RPMI8226 (cell line): ENCODE data around the gene CNTN5.

Experiments
- DNase-seq: peaks from one replicate; pipeline ENCODE4 v3.0.0-alpha.2; 2015

The CNTN5 gene

DNA sequence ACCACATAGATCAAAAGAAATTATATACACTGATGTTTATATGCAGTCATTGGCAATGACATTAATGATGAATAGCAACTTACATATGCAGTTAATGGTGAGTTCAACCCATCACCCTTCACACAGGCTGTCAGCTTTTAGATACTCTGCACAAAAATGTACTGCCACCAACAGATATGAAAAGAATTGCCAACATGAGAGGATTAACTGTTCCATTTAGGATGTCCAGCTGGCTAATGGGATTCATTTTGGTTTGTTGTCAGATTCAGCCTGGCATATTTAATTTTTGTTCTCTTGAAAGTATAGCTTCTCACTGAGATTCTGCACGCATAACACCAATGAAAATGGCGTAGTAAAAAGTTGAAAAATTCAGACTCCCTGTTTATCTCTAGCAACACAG is 1112.4 kb downstream of the CNTN5 start:
- no peak for DNase-seq

- DNase-seq = no peak
Measured at GRCh38 chr11:100141201-100141600, 1120.5 kb downstream of the CNTN5 start.

GRCh38 chr11:100151944-100152343 is 1131.2 kb downstream of the CNTN5 start:
- DNase-seq = no peak

DNA sequence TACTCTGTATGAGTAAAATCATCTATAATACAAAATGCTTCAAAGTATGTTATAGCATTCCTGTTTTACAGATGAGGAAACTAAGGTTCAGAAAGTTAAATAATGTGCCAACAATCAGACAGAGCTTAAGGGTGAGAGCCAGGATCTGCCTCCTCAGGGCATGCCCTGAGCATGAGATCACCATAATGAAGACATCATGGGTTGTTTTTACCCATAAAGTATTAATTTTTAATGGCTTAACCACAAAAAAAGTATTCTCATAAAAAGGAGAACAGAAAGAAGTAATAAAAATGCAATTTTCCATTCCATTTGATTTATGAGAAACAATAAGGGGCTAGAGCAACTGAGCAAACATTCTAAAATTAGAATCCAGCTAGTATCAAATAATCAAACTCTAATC is 1132.0 kb downstream of the CNTN5 start:
- DNase-seq = no peak

DNA sequence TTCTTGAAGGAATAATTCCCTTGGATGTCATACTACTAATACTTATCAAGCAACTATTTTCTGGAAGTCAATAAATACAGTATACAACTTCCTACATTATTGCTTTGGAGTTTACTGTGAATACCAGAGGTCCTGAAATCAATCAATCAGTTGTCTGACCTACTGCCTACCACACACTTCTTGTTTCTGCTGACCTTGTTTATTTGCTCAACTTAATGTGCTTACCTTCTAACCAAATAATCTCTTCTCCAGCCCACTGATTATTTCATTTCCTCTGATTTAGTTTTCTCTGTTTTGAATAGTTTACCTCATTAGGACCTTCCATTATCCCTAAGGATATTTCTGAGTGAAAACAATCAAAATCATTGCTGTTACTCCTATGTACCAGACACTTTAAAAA is 1142.7 kb downstream of the CNTN5 start:
- DNase-seq = no peak

DNA sequence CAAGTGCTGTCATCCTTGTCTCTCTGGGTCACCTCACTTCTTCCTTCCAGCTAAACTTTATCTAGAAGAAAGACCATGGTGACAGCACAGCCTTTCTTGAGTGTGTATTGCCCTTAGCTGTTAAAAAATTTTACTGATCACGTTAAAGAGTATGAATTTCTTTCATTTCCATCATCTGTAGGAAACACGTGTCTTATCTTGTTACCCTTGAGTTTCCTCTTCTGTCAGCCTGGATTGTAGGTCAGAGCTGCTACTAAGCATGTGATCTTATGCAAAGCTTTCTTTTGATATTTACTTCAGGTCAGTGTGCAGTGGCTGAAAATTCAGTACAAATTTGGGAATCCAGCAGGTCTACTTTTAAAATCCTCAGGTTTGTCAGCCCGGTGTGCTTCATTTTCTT is 1154.1 kb downstream of the CNTN5 start:
- no peak for DNase-seq

DNA sequence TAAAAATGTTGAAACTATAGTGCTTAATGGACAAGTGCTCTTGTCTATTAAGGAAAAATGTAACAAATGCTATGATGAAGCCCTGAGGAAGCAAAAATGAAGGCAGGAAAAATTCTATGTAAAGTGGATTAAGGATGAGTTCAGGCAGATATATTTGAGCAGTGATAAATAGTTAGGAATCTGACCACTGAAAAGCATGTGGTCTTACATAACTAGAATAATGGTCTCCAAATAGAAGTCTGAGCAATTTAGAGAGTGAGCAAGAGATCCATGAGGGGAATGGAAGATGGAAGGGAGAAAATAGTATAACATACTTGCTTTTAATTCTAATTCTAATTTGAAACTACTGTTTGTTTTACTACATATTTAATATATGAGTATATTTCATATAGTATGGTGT is 1155.7 kb downstream of the CNTN5 start:
- no peak for DNase-seq

DNA sequence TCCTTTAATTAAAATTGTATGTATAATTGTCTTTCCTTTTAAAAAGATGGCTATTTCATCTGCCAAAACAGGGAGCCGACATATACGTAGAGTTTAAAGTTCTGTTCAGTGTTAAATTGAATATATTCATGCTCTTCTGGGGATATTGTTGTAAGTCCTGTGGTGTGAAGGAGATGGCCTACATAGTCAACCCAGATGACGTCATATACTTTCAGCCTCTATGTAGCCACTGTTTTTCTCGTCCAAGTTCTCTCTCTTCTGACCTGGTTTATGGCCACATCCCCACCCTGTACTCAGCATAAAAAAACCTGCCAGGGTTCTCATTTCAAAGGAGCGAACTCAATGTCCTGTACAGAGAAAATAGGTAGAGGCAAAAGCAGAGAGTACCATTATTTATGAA is 1156.9 kb downstream of the CNTN5 start:
- no peak for DNase-seq

- no peak for DNase-seq
Measured at GRCh38 chr11:100182350-100182749, 1161.6 kb downstream of the CNTN5 start.

- DNase-seq = no peak
Measured at GRCh38 chr11:100182927-100183326, 1162.2 kb downstream of the CNTN5 start.

DNA sequence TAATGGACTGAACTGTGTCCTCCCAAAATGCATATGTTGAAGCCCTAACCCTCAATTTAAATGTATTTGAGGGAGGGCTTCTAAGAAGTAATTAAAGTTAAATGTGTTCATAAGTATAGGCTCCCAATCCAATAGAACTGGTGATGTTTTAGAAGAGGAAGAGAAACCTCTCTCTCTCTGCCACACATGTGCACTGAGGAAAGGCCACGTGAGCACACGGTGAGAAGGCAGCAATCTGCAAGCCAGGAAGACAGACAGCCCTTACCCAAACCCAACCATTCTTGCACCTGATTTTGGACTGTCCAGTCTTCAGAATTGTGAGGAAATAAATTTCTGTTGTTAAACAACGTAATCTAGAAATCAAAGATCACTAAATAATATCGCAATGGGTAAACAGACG is 1164.8 kb downstream of the CNTN5 start:
- no peak for DNase-seq

DNA sequence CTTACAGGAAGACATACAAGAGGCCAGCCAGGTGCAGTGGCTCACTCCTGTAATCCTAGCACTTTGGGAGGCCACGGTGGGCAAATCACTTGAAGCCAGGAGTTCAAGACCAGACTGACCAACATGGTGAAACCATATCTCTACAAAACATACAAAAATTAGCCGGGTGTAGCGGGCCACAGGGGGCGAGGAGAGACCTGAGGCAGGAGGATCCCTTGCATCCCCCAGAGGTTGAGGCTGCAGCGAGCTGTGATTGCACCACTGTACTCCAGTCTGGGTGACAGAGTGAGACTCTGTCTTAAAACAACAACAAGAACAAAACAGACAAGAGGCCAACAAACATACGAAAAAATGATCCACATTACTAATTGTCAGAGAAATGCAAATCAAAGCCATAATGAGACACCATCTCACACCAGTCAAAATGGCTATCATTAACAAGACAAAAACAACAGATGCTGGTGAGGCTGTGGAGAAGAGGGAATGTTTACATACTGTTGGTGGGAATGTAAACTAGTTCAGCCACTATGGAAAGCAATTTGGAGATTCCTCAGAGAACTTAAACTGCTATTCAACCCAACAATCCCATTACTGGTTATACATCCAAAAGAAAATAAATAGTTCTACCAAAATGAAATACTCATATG is 1167.5 kb downstream of the CNTN5 start:
- no peak for DNase-seq

DNA sequence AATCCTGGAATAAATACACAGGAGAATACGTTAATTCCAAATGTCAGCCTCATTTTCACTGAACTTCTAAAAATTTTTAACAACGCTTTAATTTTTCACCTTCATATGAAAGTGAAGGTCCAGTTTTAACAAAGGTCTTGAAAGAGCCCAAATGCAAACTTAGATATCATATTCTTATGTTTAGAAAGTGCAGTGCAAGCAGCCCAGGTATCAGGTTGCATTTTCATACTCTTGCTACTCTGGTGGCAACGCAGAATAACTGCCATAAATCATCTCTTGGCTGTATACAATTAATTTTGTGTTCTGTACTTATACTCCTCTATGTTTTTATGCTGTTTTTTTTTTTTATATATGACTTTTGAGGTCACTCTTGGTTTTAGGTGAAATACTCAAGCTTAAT is 1169.6 kb downstream of the CNTN5 start:
- no peak for DNase-seq

- DNase-seq = no peak
Measured at GRCh38 chr11:100192181-100192580, 1171.4 kb downstream of the CNTN5 start.

DNA sequence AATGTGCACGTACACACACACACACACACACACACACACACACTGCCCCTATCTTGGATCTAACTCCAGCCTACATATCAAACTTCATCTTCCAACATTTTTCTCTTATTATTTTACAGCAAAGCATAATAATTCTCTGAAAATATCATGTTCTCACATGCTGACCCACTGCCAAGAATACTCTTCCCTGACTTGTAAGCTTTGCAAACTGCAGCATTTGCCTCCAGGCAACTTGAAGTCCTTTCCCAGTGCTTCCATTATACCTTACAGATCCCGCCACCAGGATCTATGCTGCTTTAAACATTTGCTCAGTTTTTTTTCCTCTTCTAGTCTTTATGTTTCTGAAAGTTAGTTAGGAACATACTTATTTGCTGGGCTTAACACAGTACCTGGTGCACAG is 1183.0 kb downstream of the CNTN5 start:
- no peak for DNase-seq

- DNase-seq = no peak
Measured at GRCh38 chr11:100205926-100206325, 1185.2 kb downstream of the CNTN5 start.

GRCh38 chr11:100208207-100208606 is 1187.5 kb downstream of the CNTN5 start:
- DNase-seq = no peak

DNA sequence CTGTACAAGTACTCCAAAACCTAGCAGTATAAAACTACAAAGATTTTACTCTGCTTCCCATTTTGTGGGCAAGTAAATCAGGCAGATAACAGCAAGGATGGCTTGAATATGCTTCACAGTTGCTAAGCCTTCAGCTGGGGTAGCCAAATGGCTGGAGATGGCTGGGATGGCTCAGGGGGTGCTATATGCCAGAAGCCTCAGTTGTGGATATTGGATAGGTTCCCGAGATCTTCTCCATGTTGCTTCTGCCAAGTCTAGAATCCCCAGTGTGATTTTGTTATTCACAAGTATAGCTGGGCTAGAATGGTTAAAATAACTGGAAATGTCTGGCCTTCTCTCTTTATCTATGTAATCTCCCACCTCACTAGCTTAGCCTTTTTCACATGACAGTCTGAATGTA is 1194.0 kb downstream of the CNTN5 start:
- DNase-seq = no peak

DNA sequence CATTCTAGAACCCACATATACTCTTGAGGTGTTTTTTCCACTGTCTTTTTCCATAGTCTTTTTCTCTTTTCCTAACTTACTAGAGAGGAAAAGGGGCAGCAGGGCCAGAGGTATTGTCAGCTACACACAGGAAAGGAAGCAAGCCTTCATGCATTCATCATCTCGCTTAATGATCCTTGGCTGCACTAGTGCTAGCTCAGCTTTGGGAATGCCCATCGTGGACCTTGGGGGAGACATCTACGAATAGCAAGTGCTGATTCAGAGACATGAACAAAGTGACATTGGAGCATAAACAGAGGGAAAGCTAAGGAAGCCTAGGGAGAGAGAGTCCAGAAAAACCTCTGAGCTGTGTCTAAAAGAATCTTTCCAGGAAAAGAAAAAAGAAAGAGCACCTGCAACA is 1200.1 kb downstream of the CNTN5 start:
- no peak for DNase-seq

GRCh38 chr11:100221791-100222190 is 1201.0 kb downstream of the CNTN5 start:
- no peak for DNase-seq

DNA sequence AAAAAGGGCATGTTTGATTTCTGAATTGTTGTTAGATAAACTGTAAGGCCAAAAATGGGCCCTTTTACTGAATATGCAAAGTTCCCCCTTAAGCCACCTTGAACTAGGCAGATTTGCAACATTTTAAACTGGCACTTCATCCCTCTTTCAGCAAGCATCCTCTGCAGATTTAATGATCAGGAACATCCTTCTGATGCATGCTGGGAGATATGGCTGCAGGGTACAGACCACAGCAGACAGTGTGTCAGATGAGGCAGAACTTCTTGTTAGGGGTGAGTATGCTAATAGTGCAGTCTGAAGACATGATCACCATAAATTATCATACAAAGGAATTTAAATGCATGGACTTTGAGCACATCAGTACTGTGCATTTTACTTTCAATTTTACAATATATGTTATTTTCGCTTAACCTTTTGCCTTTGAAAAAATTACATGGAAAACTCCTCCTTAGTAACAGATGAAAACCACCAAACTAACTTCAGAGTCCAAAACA is 1203.8 kb downstream of the CNTN5 start:
- no peak for DNase-seq

- no peak for DNase-seq
Measured at GRCh38 chr11:100229086-100229485, 1208.3 kb downstream of the CNTN5 start.

- DNase-seq = no peak
Measured at GRCh38 chr11:100232006-100232405, 1211.3 kb downstream of the CNTN5 start.

DNA sequence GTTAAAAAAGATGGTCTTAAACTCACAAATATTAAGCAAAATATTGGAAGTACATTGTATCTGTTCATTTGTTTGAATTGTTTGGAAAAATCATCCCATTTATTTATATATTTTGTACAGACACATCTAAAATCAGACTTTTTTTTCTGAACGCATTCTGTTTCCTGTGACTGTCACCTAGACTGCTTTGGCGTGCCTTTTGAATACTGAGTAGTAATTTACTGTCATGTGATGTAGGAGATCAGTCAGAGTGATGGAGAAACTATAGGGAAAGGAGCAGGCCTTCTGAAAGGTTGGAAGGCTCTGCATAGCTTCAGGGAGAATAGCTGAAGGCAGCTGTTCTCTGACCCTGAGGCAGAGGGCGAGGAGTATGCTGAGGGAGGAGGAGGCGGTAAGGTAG is 1214.3 kb downstream of the CNTN5 start:
- DNase-seq = no peak

DNA sequence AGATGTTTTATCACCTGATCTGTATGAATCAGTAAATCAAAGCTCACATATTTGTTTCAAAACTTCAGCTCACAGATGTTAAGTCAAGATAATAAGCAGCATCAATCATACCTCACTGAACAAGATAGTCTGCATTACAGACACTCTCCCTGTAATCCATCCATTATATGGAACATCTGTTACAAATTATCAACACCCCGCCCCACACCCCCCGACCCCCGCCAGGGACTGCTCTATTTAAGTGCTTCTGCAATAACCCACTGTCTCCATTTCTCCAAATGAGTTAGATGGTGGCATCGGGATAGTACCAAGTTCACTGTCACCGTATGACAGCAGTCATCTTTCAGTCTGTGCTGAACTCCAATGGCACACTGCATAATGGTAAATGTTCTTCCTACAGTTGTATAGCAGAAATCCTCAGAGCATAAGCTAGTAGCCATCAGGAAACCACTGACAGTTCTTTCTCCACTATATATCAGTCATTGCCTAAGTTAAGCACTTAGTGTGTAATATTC is 1219.3 kb downstream of the CNTN5 start:
- no peak for DNase-seq
